ENCODE data around the gene TBPL1.
"Not testable (repeated sequence)": the region's sequence is repeated elsewhere in the genome, so short reads cannot be mapped to it uniquely, and the experiment has no call there.

Gene TBPL1

GRCh38 chr6:133978896-133979240 is 25.8 kb downstream of the TBPL1 start:
- H3K4me3 ChIP-seq (ENCODE audit: low read length), result no peak overlapping the region
- DNase-seq (ENCODE audit: low read depth), result no peak
- TF ChIP-seq CTCF (conservative IDR thresholded peaks at IDR 0.05; ENCODE audit: low read length), result no peak

- not testable (repeated sequence) for DNase-seq (ENCODE audit: low read depth); H3K4me3 ChIP-seq (ENCODE audit: low read length)
Measured at GRCh38 chr6:133979269-133979963, 26.4 kb downstream of the TBPL1 start.

- H3K4me3 ChIP-seq (ENCODE audit: low read length), result no peak overlapping the region
- no peak for TF ChIP-seq CTCF (conservative IDR thresholded peaks at IDR 0.05; ENCODE audit: low read length)
- no peak for DNase-seq (ENCODE audit: low read depth)
Measured at GRCh38 chr6:133980168-133980567, 27.1 kb downstream of the TBPL1 start.

- TF ChIP-seq CTCF (conservative IDR thresholded peaks at IDR 0.05; ENCODE audit: low read length), result no peak
- DNase-seq (ENCODE audit: low read depth), result peak; percentile 31
- no peak overlapping the region for H3K4me3 ChIP-seq (ENCODE audit: low read length)
Measured at GRCh38 chr6:133983099-133983939, 30.3 kb downstream of the TBPL1 start.

- TF ChIP-seq CTCF (conservative IDR thresholded peaks at IDR 0.05; ENCODE audit: low read length), result no peak
- no peak overlapping the region for H3K4me3 ChIP-seq (ENCODE audit: low read length)
- DNase-seq (ENCODE audit: low read depth), result no peak
Measured at GRCh38 chr6:133985970-133986369, 32.9 kb downstream of the TBPL1 start.

GRCh38 chr6:133986942-133987341 is 33.9 kb downstream of the TBPL1 start:
- no peak for DNase-seq (ENCODE audit: low read depth)
- TF ChIP-seq CTCF (conservative IDR thresholded peaks at IDR 0.05; ENCODE audit: low read length), result no peak
- H3K4me3 ChIP-seq (ENCODE audit: low read length), result no peak overlapping the region

- no peak for DNase-seq (ENCODE audit: low read depth)
- H3K4me3 ChIP-seq (ENCODE audit: low read length), result no peak overlapping the region
- TF ChIP-seq CTCF (conservative IDR thresholded peaks at IDR 0.05; ENCODE audit: low read length), result no peak
Measured at GRCh38 chr6:133989525-133989924, 36.5 kb downstream of the TBPL1 start.

Data from AG10803 (cell line).